ENCODE measurements around the gene TH.

GRCh38 chr11:2118677-2119076 lies 52.9 kb downstream of the TH start:
- no peak for TF ChIP-seq EZH2 (IDR thresholded peaks at IDR 0.05)
- TF ChIP-seq POLR2AphosphoS5 (IDR thresholded peaks at IDR 0.05; ENCODE audit: borderline replicate concordance, low read depth, low read length) = no peak
- TF ChIP-seq FOXP2 (optimal IDR thresholded peaks at IDR 0.05; ENCODE audit: control extremely low read depth, extremely low read length, insufficient read depth) = no peak
